ENCODE results near the gene CARD19. TPM values are rescaled to one million over a fixed set of nuclear protein-coding genes. Genes with fewer than 3 reads are reported as not detected.
"Not testable (repeated sequence)": the region's sequence is repeated elsewhere in the genome, so short reads cannot be mapped to it uniquely, and the experiment has no call there.

Gene CARD19
- total RNA-seq, 4 donors from 2014 or later = 45.6 to 67.7 (median 60.7) TPM

GRCh38 chr9:93114169-93114983 is 18.4 kb downstream of the CARD19 start:
- DNase-seq (ENCODE audit: low spot score in 2 of 2) = peak in 1 of 2 donors; percentile 84
- H3K4me3 ChIP-seq (ENCODE audit: low read depth, poor library complexity, severe bottlenecking) = no peak overlapping the region
- TF ChIP-seq, protein P1, sequence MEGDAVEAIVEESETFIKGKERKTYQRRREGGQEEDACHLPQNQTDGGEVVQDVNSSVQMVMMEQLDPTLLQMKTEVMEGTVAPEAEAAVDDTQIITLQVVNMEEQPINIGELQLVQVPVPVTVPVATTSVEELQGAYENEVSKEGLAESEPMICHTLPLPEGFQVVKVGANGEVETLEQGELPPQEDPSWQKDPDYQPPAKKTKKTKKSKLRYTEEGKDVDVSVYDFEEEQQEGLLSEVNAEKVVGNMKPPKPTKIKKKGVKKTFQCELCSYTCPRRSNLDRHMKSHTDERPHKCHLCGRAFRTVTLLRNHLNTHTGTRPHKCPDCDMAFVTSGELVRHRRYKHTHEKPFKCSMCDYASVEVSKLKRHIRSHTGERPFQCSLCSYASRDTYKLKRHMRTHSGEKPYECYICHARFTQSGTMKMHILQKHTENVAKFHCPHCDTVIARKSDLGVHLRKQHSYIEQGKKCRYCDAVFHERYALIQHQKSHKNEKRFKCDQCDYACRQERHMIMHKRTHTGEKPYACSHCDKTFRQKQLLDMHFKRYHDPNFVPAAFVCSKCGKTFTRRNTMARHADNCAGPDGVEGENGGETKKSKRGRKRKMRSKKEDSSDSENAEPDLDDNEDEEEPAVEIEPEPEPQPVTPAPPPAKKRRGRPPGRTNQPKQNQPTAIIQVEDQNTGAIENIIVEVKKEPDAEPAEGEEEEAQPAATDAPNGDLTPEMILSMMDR (IDR thresholded peaks at IDR 0.05) = no peak
- TF ChIP-seq POLR2A (IDR thresholded peaks at IDR 0.05) = no peak
- 79 to 84% methylated on average over 17 of the region's 17 CpGs for WGBS, 2 donors
- intact Hi-C loops (cut with DNase I; ENCODE audit: low total_unique reads) = no loop called here

- TF ChIP-seq POLR2A (IDR thresholded peaks at IDR 0.05) = no peak
- TF ChIP-seq, protein P1 (IDR thresholded peaks at IDR 0.05) = no peak
- intact Hi-C loops (cut with DNase I; ENCODE audit: low total_unique reads) = no loop called here
- WGBS, 2 donors = 77 to 82% methylated on average over 5 of the region's 5 CpGs
- DNase-seq (ENCODE audit: low spot score in 2 of 2) = no peak
- H3K4me3 ChIP-seq (ENCODE audit: low read depth, poor library complexity, severe bottlenecking) = no peak overlapping the region
Observed at GRCh38 chr9:93114984-93115335, 18.9 kb downstream of the CARD19 start.

DNA sequence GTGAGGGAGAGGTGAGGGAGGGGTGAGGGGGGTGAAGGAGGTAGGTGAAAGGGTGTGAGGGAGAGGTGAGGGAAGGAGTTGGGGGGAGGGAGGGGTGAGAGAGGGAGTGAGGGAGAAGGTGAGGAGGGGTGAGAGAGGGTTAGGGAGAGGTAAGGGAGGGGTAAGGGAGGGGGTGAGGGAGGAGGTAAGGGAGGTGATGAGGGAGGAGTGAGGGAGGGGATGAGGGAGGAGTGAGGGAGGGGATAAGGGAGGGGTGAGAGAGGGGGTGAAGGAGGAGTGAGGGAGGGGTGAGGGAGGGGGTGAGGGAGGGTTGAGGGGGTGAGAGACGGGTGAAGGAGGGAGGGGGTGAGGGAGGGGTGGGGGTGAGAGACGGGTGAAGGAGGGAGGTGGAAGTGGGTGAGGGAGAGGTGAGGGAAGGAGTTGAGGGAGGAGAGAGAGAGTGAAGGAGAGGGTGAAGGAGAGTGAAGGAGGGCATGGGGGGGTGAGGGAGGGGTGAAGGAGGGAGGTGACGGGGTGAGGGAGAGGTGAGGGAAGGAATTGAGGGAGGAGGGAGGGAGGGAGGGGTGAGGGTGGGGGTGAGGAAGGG is 19.6 kb downstream of the CARD19 start:
- intact Hi-C loops (cut with DNase I; ENCODE audit: low total_unique reads) = no loop called here
- no peak overlapping the region for H3K4me3 ChIP-seq (ENCODE audit: low read depth, poor library complexity, severe bottlenecking)
- DNase-seq (ENCODE audit: low spot score in 2 of 2) = peak in 1 of 2 donors; percentile 42
- 35 to 43% methylated on average over 2 to 3 of the region's 3 CpGs for WGBS, 2 donors
- no peak for TF ChIP-seq POLR2A (IDR thresholded peaks at IDR 0.05)
- TF ChIP-seq, protein P1 (IDR thresholded peaks at IDR 0.05) = no peak

GRCh38 chr9:93116072-93116961 is 20.3 kb downstream of the CARD19 start:
- H3K4me3 ChIP-seq (ENCODE audit: low read depth, poor library complexity, severe bottlenecking) = no peak overlapping the region
- intact Hi-C loops (cut with DNase I; ENCODE audit: low total_unique reads) = no loop called here
- TF ChIP-seq POLR2A (IDR thresholded peaks at IDR 0.05) = no peak
- TF ChIP-seq, protein P1 (IDR thresholded peaks at IDR 0.05) = no peak
- WGBS, 2 donors = 74 to 78% methylated on average over 14 to 16 of the region's 17 CpGs
- peak; percentile 80 to 94 for DNase-seq (ENCODE audit: low spot score in 2 of 2)

- WGBS, 2 donors = 86 to 87% methylated on average over 9 of the region's 9 CpGs
- H3K4me3 ChIP-seq (ENCODE audit: low read depth, poor library complexity, severe bottlenecking); intact Hi-C loops (cut with DNase I; ENCODE audit: low total_unique reads): not testable (repeated sequence)
- peak in 1 of 2 donors; percentile 59 for DNase-seq (ENCODE audit: low spot score in 2 of 2)
Observed at GRCh38 chr9:93117521-93117920, 21.5 kb downstream of the CARD19 start.
